AML-193 (cell line): ENCODE results near the gene COL25A1.
"Not testable (repeated sequence)": the region's sequence is repeated elsewhere in the genome, so short reads cannot be mapped to it uniquely, and the experiment has no call there.

Experiments used
- DNase-seq, 2 experiments: peaks; one replicate each; lab custom pipeline; 2025; lab: John Stamatoyannopoulos, UW

COL25A1 gene

GRCh38 chr4:109166586-109166985 is 135.9 kb downstream of the COL25A1 start:
- no peak for DNase-seq

DNA sequence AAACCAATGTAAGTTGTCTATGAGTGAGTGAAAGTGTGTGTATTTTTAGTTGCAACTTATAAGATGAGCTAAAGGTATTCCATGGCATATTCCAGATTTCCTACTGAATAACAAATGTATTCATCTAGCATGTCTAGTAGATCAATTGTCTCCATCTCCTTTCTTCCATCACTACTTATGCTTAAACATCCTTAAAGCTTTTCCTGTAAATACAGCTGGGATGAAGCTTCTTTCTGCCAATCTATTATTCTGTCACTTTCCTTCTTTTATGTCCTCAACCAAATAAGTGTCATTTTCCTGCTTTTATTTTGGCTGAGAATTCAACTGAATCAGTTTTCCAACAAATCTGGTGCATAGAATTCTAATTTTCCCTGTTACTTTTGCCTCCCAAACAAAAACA is 136.3 kb downstream of the COL25A1 start:
- no peak for DNase-seq

- DNase-seq: no peak
Observed at GRCh38 chr4:109164011-109164410, 138.4 kb downstream of the COL25A1 start.

- DNase-seq: no peak
Observed at GRCh38 chr4:109163493-109163892, 139.0 kb downstream of the COL25A1 start.

DNA sequence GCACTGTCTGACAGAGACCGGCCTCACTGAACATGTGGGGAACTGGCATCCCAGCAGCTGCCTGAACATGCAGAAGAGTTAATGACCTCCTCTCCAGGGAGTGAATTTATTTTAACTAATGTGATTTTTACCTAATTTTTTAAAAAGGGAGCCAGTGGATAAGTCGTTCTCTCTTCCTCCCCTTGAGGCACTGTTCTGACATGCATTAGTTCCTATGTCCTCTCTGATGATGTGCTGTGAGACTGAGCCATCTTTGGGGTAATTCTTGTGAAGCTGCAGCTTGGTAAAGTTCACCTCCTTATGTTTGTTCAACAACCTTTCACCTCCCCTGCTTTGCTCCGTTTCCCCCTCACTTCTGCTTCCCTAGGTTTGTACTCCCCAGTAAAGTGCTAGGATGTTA is 139.7 kb downstream of the COL25A1 start:
- no peak for DNase-seq

DNA sequence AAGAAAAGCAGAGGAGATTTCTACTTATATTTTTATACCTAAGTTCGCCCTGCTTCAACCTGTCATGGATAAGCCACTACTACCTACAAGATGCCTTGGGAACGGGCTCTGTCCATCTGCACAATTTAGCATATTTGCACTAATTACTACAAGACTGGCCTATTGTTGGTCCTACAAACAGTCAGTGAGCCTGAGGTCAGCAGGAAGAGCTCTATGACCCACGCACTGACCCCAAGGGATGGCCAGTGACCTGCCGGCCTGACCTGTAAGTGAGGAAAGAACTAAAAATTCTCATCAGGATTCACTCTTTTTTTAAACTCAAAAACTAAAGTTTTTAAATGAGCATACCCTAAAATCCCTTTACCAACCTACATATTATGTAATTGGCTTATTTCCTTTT is 142.0 kb downstream of the COL25A1 start:
- no peak for DNase-seq

DNA sequence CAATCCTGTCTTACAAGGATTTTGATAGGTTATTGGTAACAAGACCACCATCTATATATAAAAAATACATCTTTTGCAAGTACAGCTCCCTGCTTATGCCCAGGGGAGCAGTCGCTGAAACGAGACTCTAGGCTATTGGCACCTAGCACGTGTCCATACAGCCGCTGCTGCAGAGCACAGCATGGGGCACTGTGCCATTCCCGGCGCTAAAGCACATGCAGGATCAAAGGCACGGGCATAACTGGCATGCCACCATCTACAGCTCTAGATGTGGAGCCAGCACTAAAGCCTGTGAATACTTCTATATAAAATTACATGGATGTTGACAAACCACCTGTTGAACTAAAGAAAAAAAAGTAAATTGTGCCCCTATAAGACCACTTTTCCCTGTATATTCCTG is 144.8 kb downstream of the COL25A1 start:
- DNase-seq: no peak

GRCh38 chr4:109157205-109157604 is 145.3 kb downstream of the COL25A1 start:
- DNase-seq: no peak

DNA sequence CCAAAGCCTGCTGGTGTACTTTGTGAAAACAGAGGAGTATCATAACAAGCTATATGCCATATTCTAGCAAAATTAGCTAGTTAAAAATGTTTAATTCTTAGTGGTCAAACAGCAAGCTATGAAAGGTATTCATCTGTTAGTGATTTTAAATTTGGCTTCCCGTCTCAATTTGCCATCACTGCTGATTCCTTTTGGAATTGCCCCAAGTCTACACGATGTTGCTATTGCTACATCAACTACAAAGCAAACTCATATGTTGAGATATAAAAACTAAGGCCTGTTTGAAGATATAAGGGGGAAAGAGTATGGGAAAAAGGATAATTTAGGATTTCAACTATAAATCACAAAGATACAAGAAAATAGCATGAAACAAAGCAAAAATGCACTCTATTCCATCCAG is 146.1 kb downstream of the COL25A1 start:
- no peak for DNase-seq

DNA sequence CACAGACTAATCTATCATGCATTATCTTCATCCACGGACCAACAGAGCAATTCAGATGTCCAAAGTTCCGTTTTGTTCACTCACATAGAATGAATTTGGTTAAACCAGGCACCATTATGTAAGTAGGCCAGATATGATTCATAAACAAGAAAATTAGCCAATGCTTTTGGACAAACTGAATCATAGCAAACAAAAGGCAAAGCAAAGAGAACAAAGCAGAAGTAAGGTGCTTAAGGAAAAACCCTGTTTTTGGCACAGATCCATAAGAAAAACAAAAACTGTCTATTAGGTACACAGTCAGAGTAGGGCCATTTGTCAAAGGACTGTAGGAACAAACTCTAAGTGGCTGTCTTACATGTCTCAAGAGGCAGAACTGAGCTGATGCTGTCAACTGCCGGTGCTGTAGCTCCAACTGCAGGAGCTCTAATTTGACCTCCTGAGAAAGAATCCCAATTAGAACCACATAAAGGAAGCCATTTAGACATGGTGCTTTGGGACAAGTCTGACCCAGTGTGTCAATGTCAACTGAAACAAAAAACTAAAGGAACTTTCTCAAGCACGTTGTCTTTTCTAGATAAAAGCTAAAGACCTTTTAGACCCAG is 146.7 kb downstream of the COL25A1 start:
- no peak for DNase-seq

- DNase-seq: no peak
Observed at GRCh38 chr4:109155084-109155483, 147.4 kb downstream of the COL25A1 start.

- DNase-seq: no peak
Observed at GRCh38 chr4:109154424-109154823, 148.0 kb downstream of the COL25A1 start.

DNA sequence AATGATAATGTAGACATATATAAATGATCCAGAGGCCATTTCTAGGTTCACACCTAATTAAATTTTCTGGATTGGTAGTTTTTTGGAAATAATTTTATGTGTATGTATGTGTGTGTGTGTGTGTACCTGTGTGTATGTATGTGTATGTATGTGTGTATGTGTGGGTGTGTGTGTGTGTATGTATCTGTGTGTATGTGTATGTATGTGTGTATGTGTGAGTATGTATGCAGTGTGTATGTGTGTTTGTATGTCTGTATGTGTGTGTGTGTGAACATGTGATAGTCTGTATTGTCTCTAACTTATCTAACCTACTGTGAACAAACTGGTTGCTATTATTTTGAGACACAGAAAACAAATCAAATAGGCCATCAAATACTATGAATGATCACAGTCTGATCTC is 152.6 kb downstream of the COL25A1 start:
- no peak for DNase-seq

GRCh38 chr4:109148577-109149075 is 153.8 kb downstream of the COL25A1 start:
- DNase-seq: no peak

GRCh38 chr4:109147135-109147534 is 155.3 kb downstream of the COL25A1 start:
- DNase-seq: no peak

DNA sequence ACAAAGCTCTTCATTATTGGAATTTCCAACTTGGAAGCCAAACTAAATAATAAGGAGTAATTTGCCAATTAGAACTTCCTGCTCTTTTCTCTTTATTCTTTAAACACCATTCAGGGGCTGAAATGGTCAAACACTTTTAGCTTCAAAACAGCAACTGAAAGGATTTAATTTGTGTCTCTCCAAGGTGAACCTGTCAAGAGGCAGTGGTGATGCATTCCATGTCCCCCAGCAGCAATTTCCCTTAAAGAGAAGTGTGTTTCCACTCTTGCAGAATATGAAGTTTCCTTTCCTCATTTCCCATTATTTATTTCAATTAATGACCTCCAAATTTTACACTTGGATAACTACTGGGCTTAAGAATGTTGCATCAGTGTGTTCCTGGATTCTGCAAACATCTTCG is 156.0 kb downstream of the COL25A1 start:
- no peak for DNase-seq

GRCh38 chr4:109138125-109138524 is 164.3 kb downstream of the COL25A1 start:
- DNase-seq: not testable (repeated sequence)

- DNase-seq: no peak
Observed at GRCh38 chr4:109134921-109135320, 167.5 kb downstream of the COL25A1 start.

DNA sequence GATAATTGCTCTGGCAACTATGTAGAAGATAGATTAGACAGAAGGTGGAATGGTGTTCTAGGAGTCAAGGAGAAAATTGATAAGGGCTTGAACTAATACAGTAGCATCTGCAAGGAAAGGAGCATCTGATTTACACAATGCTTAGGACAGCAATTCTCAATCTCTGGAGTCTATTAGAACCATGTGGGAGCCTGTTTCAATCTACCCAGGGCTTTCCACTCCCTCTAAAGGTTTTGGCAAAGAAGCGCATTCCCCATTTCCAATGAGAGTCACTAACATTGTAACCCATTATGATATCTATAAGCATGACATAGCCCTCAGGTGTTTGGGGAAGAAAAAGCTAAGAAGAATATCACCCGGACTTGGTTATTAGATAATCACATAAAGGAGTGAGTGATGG is 168.2 kb downstream of the COL25A1 start:
- DNase-seq: no peak

- no peak for DNase-seq
Observed at GRCh38 chr4:109131559-109131958, 170.9 kb downstream of the COL25A1 start.

DNA sequence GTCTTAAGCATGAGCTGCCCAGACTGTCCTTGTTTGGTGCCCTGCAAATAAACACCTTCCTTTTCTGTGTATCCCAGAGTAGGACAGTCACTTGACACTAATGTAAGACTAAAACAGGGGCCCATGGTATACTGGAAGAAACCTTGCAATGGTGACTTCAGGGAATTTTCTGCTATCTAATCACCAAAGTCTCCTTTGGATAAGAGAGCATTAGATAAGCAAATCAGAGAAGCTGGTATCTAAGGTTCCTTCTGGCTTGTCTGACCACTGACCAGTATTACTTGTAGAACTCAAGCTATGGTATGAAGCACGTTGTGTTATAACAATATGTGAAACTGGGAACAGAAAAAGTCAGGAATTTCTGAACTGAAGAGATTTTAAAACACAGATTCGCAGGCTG is 173.9 kb downstream of the COL25A1 start:
- DNase-seq: no peak

DNA sequence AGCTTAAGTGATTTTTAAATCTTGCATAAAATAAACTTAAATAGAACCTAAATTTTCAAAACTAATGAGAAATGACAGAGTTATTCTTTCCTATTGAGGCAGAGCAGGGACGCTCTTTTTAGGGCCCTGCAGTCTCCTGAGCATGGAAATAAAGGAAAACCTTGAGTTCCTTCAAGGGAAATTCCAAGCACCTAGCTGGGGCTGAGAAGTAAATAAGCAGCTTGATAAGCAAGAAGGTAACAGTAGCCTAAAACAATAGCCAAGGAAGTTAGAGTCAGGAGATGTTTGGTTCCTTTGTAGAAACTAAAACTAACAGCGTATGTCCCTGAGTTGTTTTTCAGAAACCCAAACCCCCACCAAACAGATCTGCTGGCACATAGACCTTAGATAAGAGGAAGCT is 174.6 kb downstream of the COL25A1 start:
- DNase-seq: no peak

- no peak for DNase-seq
Observed at GRCh38 chr4:109126856-109127255, 175.6 kb downstream of the COL25A1 start.

- no peak for DNase-seq
Observed at GRCh38 chr4:109125084-109125483, 177.4 kb downstream of the COL25A1 start.
